Endothelial cell (in vitro differentiated cells): ENCODE data around the gene MGA. TPM values are rescaled to one million over a fixed set of nuclear protein-coding genes. Genes with fewer than 3 reads are reported as not detected.

ENCODE experiments used
- DNase-seq: peaks from one replicate; pipeline ENCODE4 v3.0.0; 2021; ENCODE audit warnings: low spot score
- H3K27ac Mint-ChIP-seq: one replicate; pipeline ENCODE4 v1.8.0; 2021; ENCODE audit warnings: mixed read lengths, inconsistent platforms; ENCODE audit not compliant: unreplicated experiment
- H3K27me3 Mint-ChIP-seq: one replicate; pipeline ENCODE4 v1.8.0; 2021; ENCODE audit warnings: mild to moderate bottlenecking, moderate library complexity, mixed read lengths, inconsistent platforms; ENCODE audit not compliant: unreplicated experiment
- H3K36me3 Mint-ChIP-seq: one replicate; pipeline ENCODE4 v1.8.0; 2021; ENCODE audit warnings: mild to moderate bottlenecking, low read depth, mixed read lengths, inconsistent platforms; ENCODE audit not compliant: unreplicated experiment
- H3K4me1 Mint-ChIP-seq: one replicate; pipeline ENCODE4 v1.8.0; 2021; ENCODE audit warnings: mild to moderate bottlenecking, mixed read lengths, inconsistent platforms; ENCODE audit not compliant: unreplicated experiment
- H3K4me3 Mint-ChIP-seq: one replicate; pipeline ENCODE4 v1.8.0; 2021; ENCODE audit warnings: mild to moderate bottlenecking, mixed read lengths, inconsistent platforms; ENCODE audit not compliant: unreplicated experiment
- H3K9me3 Mint-ChIP-seq: one replicate; pipeline ENCODE4 v1.8.0; 2021; ENCODE audit warnings: mixed read lengths, inconsistent platforms; ENCODE audit not compliant: unreplicated experiment
- CTCF ChIP-seq: fragments of 200-600 bp; sonication (generic); IDR thresholded peaks from one replicate; pipeline ENCODE4 v1.5.0; 2021; ENCODE audit warnings: antibody characterized with exemption; ENCODE audit not compliant: unreplicated experiment
- total RNA-seq: library from RNA; stranded (reverse); fragmentation: NEBNext Ultra II Directional; extraction: Animal tissue kit (Norgen Biotek cat#: 25700); gene quantifications from one replicate; pipeline ENCODE4 v1.2.1, GENCODE V29; 2021; ENCODE audit not compliant: unreplicated experiment

Gene MGA
- total RNA-seq, 1 donor from 2014 or later = 48.0 TPM

GRCh38 chr15:41661078-41661517 lies 893 bp downstream of the MGA start:
- Mint-ChIP-seq H3K4me1 (peaks cover 19% of the 10 kb centered on the region), H3K27me3 (peaks cover 10% of the 10 kb centered on the region), H3K9me3 (no peaks in the 10 kb centered on the region), H3K4me3 (peak overlapping the region; percentile 97), H3K27ac (peak overlapping the region; percentile 92), H3K36me3 (no peaks in the 10 kb centered on the region)
- no peak for TF ChIP-seq CTCF
- DNase-seq = no peak

- peak; percentile 69 for DNase-seq
- Mint-ChIP-seq H3K27me3 (peaks cover 10% of the 10 kb centered on the region), H3K4me1 (peaks cover 19% of the 10 kb centered on the region), H3K36me3 (no peaks in the 10 kb centered on the region), H3K9me3 (no peaks in the 10 kb centered on the region), H3K27ac (peak overlapping the region; percentile 92), H3K4me3 (peak overlapping the region; percentile 97)
- no peak for TF ChIP-seq CTCF
These were observed 1.5 kb downstream of the MGA start for GRCh38 chr15:41661518-41662225.

GRCh38 chr15:41666353-41666920 lies 6.2 kb downstream of the MGA start:
- Mint-ChIP-seq H3K9me3 (no peaks in the 10 kb centered on the region), H3K36me3 (peaks cover 14% of the 10 kb centered on the region), H3K27ac (no peak overlapping the region), H3K4me1 (peaks cover 8% of the 10 kb centered on the region), H3K27me3 (peaks cover 3% of the 10 kb centered on the region), H3K4me3 (no peak overlapping the region)
- TF ChIP-seq CTCF = no peak
- DNase-seq = no peak

GRCh38 chr15:41669701-41670100 lies 9.5 kb downstream of the MGA start:
- no peak overlapping the region for H3K27ac Mint-ChIP-seq
- H3K4me3 Mint-ChIP-seq = no peak overlapping the region
- DNase-seq = no peak
- H3K4me1 Mint-ChIP-seq = peaks cover 5% of the 10 kb centered on the region
- H3K36me3 Mint-ChIP-seq = peaks cover 14% of the 10 kb centered on the region
- H3K27me3 Mint-ChIP-seq = peaks cover 3% of the 10 kb centered on the region
- no peaks in the 10 kb centered on the region for H3K9me3 Mint-ChIP-seq
- no peak for TF ChIP-seq CTCF
